H1 (cell line): Measurements from ENCODE around the gene ID2. TPM values are rescaled to one million over a fixed set of nuclear protein-coding genes. Genes with fewer than 3 reads are reported as not detected.

ENCODE experiments used
- ASH2L ChIP-seq: fragments of 200-600, 300-600 bp; sonication (generic); IDR thresholded peaks from one replicate; pipeline ENCODE4 v1.7.1; 2017; ENCODE audit warnings: low read length
- CBX8 ChIP-seq: fragments of 300-800, 300-1000 bp; sonication (generic); IDR thresholded peaks from 2 replicates; pipeline ENCODE4 v1.7.1; 2016; ENCODE audit warnings: low read depth, low read length, borderline replicate concordance
- EZH2 ChIP-seq: fragments of 200-600 bp; sonication (generic); IDR thresholded peaks from 2 replicates; pipeline ENCODE4 v1.7.1; 2012; ENCODE audit warnings: low read depth, mild to moderate bottlenecking, moderate library complexity, low read length, inconsistent platforms; ENCODE audit not compliant: severe bottlenecking
- GABPA ChIP-seq: IDR thresholded peaks from 2 replicates; pipeline ENCODE4 v1.6.1; 2011; ENCODE audit warnings: mild to moderate bottlenecking, low read length, moderate library complexity, borderline replicate concordance; ENCODE audit not compliant: insufficient read depth
- JUND ChIP-seq: IDR thresholded peaks from 2 replicates; pipeline ENCODE4 v1.6.1; 2011; ENCODE audit warnings: mild to moderate bottlenecking, improper control_type of control experiment, low read length
- POU5F1 ChIP-seq: IDR thresholded peaks from 2 replicates; pipeline ENCODE4 v1.6.1; 2011; ENCODE audit warnings: low read depth, mild to moderate bottlenecking, low read length, moderate library complexity
- RAD21 ChIP-seq, 2 experiments: IDR thresholded peaks in 1 of 2; conservative IDR thresholded peaks in 1 of 2; 2 replicates each; pipeline ENCODE4 v1.6.1; 2011; ENCODE audit warnings: low read depth in 2 of 2, low read length in 2 of 2, improper control_type of control experiment in 1 of 2, inconsistent platforms in 1 of 2, mild to moderate bottlenecking in 1 of 2, moderate library complexity in 1 of 2
- SIRT6 ChIP-seq: IDR thresholded peaks from one replicate; pipeline ENCODE4 v1.7.1; 2012; ENCODE audit warnings: low read length, inconsistent platforms
- TAF1 ChIP-seq: IDR thresholded peaks from 2 replicates; pipeline ENCODE4 v1.6.1; 2011; ENCODE audit warnings: mild to moderate bottlenecking, low read depth, low read length
- polyA plus RNA-seq, 7 experiments: library from polyadenylated mRNA; depleted of rRNA in 3 of 7; stranded (reverse) in 5 of 7; unstranded in 2 of 7; fragments of >200 nt in 5 of 7; fragments of 200-250 nt in 2 of 7; gene quantifications; 1 replicate in 5 of 7; 2 replicates in 1 of 7; 4 replicates in 1 of 7; pipeline versions ENCODE4 v1.2.1 to v1.2.3, GENCODE V29; 2011 to 2013; ENCODE audit warnings: missing spikeins in 2 of 7, mixed read lengths in 2 of 7
- total RNA-seq: library from RNA; stranded (reverse); fragmentation: NEBNext Ultra II Directional; extraction: Animal tissue kit (Norgen Biotek cat#: 25700); gene quantifications from 2 replicates; pipeline ENCODE4 v1.2.1, GENCODE V29; 2021

Gene ID2
- total and polyA plus RNA-seq, 2 of the 8 experiments (the other 6 are each of a cell fraction or from before 2014, with no cell fraction given), result 36.7 to 214 TPM

GRCh38 chr2:8636721-8637636 is 44.9 kb upstream of the ID2 start (continued):
- TF ChIP-seq RAD21 (IDR thresholded peaks at IDR 0.05 in 1 of 2, conservative IDR thresholded peaks at IDR 0.05 in 1 of 2; ENCODE audit: low read depth in 2 of 2, low read length in 2 of 2), result no peak
- no peak for TF ChIP-seq SIRT6
- no peak for TF ChIP-seq CBX8
- no peak for TF ChIP-seq POU5F1
- TF ChIP-seq EZH2, result peak; percentile 28
- no peak for TF ChIP-seq TAF1
- TF ChIP-seq GABPA, result no peak
- no peak for TF ChIP-seq JUND
- peak; percentile 25 for TF ChIP-seq ASH2L
